Adrenal gland (tissue), 12 donors: ENCODE measurements around the gene EFHC1. TPM values are rescaled to one million over a fixed set of nuclear protein-coding genes. Genes with fewer than 3 reads are reported as not detected.
A peak's percentile ranks its signal among the peaks of the same experiment; 100 is the strongest.

ENCODE experiments used
- DNase-seq, 7 donors: peaks; one replicate each; pipeline ENCODE4 v3.0.0-alpha.2; 2019 to 2020
- H3K27ac ChIP-seq, 5 donors: fragments of 200-600 bp; sonication (generic) in 4 of 5; 1 replicate in 3 of 5; 2 replicates in 2 of 5; pipeline versions ENCODE4 v1.5.1 to v1.8.0; 2016 to 2020; ENCODE audit warnings: mild to moderate bottlenecking in 1 of 5
- H3K27me3 ChIP-seq: fragments of 200-600 bp; 2 replicates; pipeline ENCODE4 v1.8.0; 2021
- H3K36me3 ChIP-seq, 2 donors: fragments of 200-600 bp; replicated peaks in 1 of 2; 1 replicate in 1 of 2; 2 replicates in 1 of 2; pipeline versions ENCODE4 v1.5.1 to v1.8.0; 2018 to 2022
- H3K4me1 ChIP-seq, 2 donors: fragments of 200-600 bp; replicated peaks in 1 of 2; 1 replicate in 1 of 2; 2 replicates in 1 of 2; pipeline versions ENCODE4 v1.5.1 to v1.8.0; 2018 to 2021
- H3K4me3 ChIP-seq, 4 donors: fragments of 200-600 bp; sonication (generic) in 3 of 4; one replicate each; pipeline ENCODE4 v1.5.1; 2016 to 2018
- H3K9me3 ChIP-seq, 3 donors: fragments of 200-600 bp; sonication (generic) in 1 of 3; replicated peaks in 1 of 3; 1 replicate in 2 of 3; 2 replicates in 1 of 3; pipeline versions ENCODE4 v1.5.1 to v1.8.0; 2016 to 2021
- CTCF ChIP-seq, 6 experiments: fragments of 450-650 bp in 4 of 6; fragments of 200-600 bp in 2 of 6; sonication (generic) in 1 of 6; IDR thresholded peaks; 1 replicate in 5 of 6; 2 replicates in 1 of 6; pipeline versions ENCODE4 v1.5.1 to v1.8.0; 2016 to 2021; ENCODE audit warnings: antibody characterized with exemption in 6 of 6, mild to moderate bottlenecking in 2 of 6, moderate library complexity in 1 of 6
- POLR2A ChIP-seq, 2 donors: fragments of 450-650 bp; IDR thresholded peaks; one replicate each; pipeline ENCODE4 v1.6.1; 2017; ENCODE audit warnings: antibody characterized with exemption in 2 of 2, mild to moderate bottlenecking in 2 of 2, moderate library complexity in 1 of 2
- WGBS, 4 donors: extraction: QIAGEN DNeasy Blood & Tissue Kit in 2 of 4; methylation state at CpG; one replicate each; pipeline versions ENCODE4 v1.1.5 to v1.1.7; 2013 to 2017; 5-methylcytosine and 5-hydroxymethylcytosine counted together
- intact Hi-C, 2 donors: fragments of 100-400 bp; cut with DNase I; formaldehyde crosslinking; loops; one replicate each; pipeline versions ENCODE4 v1.14.1 to v1.15.0; 2022 to 2023
- polyA plus RNA-seq, 3 donors: library from polyadenylated mRNA; stranded (reverse); fragments of 200-250 nt in 2 of 3; fragments of 350-450 nt in 1 of 3; fragmentation: Illumina TruSeq in 1 of 3; extraction: RNeasy Lipid Tissue Mini Kit (QIAGEN cat#74804) in 1 of 3; gene quantifications; one replicate each; pipeline ENCODE4 v1.2.3, GENCODE V29; 2013 to 2014
- total RNA-seq, 9 donors: library from RNA; depleted of rRNA in 4 of 9; stranded (reverse); fragments of >200 nt in 4 of 9; fragments of 120-200 nt in 1 of 9; fragmentation: NEBNext Ultra II Directional in 1 of 9; extraction: Animal tissue kit (Norgen Biotek cat#: 25700) in 1 of 9; gene quantifications; one replicate each; pipeline versions ENCODE4 v1.1.0 to v1.2.4, GENCODE V29; 2013 to 2023
- donor health status: healthy with polysubstance abuse.
- donor health status: Bipolar disorder and iron deficiency.
- donor health status: DM: yes; HTN: yes; CAD: no.
- donor health status: DM: no; HTN: no; CAD: no.
- donor health status: DM: no; HTN: no; CAD: no.
- donor health status: DM: yes; HTN: yes; CAD: no.

EFHC1 gene
- total and polyA plus RNA-seq, 12 donors = 4.0 to 47.9 (median 16.8) TPM

- intact Hi-C loops = no loop called here
- H3K27me3 ChIP-seq = no peaks in the 10 kb centered on the region
- no peak for DNase-seq
- no peaks in the 10 kb centered on the region for H3K9me3 ChIP-seq
- WGBS, 4 donors = 81 to 97% (median 86%) methylated on average over 1 of the region's 1 CpG
- H3K27ac ChIP-seq = peak overlapping the region in 1 of 5 donors; percentile 49
- H3K36me3 ChIP-seq = no peaks in the 10 kb centered on the region
- H3K4me3 ChIP-seq = no peak overlapping the region
- H3K4me1 ChIP-seq = peaks cover 9 to 18% of the 10 kb centered on the region in 2 donors
- TF ChIP-seq POLR2A (IDR thresholded peaks at IDR 0.05) (no peak), CTCF (IDR thresholded peaks at IDR 0.05) (no peak)
Measured at GRCh38 chr6:52389264-52389625, 30.9 kb upstream of the EFHC1 start.

DNA sequence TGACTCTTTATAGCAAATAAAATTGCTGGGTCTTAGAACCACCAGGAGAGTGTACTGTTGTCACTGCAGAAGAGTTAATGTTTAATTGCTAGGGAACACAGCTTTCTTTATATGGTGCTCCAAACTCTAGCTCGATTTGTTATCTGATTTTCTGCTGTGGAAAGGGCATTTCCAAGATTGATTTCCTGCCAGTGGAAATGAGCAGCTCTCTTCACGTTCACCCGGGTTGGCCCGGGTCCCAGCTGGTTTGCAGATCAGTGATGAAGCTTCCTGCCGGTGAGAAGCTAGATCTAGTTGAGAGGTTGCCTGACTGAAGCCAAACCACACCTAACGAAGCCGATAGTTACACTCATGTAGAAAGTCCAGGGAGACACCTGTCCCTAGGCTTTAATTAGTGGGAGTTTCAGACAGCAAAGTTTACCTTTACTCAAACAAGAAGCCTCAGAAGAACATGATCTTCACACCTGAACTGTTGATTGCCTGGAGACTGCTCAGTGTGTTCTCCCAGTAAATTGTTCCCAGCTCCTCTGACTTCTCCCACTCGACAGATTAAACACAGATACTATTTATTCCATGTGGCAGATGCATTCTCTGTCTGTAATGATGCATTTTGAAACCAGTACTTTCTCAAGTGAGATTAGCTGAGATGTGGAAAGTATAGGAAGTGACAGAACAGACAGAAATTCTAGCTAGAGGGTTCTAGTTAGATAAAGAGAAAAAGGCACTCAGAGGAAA lies 30.3 kb upstream of the EFHC1 start:
- TF ChIP-seq CTCF (IDR thresholded peaks at IDR 0.05) (no peak), POLR2A (IDR thresholded peaks at IDR 0.05) (no peak)
- Histone ChIP-seq H3K4me1 (peaks cover 9 to 18% of the 10 kb centered on the region in 2 donors), H3K27me3 (no peaks in the 10 kb centered on the region), H3K4me3 (no peak overlapping the region), H3K9me3 (no peaks in the 10 kb centered on the region), H3K27ac (peak overlapping the region in 1 of 5 donors; percentile 49), H3K36me3 (no peaks in the 10 kb centered on the region)
- peak; percentile 38 to 74 (median 61) for DNase-seq
- 8 to 14% (median 10%) methylated on average over 8 of the region's 8 CpGs for WGBS, 4 donors
- intact Hi-C loops = no loop called here

GRCh38 chr6:52390361-52390727 lies 29.8 kb upstream of the EFHC1 start:
- no peak for DNase-seq
- peak overlapping the region in 1 of 5 donors; percentile 49 for H3K27ac ChIP-seq
- H3K4me1 ChIP-seq = peaks cover 9 to 18% of the 10 kb centered on the region in 2 donors
- intact Hi-C loops = no loop called here
- no peaks in the 10 kb centered on the region for H3K9me3 ChIP-seq
- WGBS, 4 donors = 9 to 29% (median 13%) methylated on average over 4 of the region's 4 CpGs
- no peak for TF ChIP-seq CTCF (IDR thresholded peaks at IDR 0.05)
- no peaks in the 10 kb centered on the region for H3K27me3 ChIP-seq
- no peaks in the 10 kb centered on the region for H3K36me3 ChIP-seq
- H3K4me3 ChIP-seq = no peak overlapping the region

DNA sequence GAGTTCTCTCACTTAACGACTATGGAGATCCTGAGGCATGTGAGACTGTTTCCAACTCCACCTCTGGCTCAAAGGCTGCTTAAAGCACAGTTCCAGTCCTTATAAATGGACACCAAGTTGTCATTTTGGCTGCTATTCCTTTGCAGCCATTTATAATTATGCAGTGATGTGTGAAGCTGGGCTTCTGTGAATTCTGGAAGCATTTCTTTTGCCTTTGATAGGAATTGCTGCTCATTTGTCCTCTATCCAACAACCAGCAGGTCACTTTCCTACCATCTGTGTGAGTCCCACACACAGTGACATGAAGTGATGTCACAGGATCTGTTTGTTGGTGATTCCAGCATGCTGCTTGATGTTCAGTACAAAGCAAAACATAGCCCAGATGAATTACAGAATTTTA lies 28.5 kb upstream of the EFHC1 start:
- no peaks in the 10 kb centered on the region for H3K36me3 ChIP-seq
- TF ChIP-seq POLR2A (IDR thresholded peaks at IDR 0.05) (no peak), CTCF (IDR thresholded peaks at IDR 0.05) (no peak)
- no peak for DNase-seq
- no peaks in the 10 kb centered on the region for H3K9me3 ChIP-seq
- H3K27ac ChIP-seq = no peak overlapping the region
- intact Hi-C loops = no loop called here
- WGBS, 4 donors = 88 to 94% (median 91%) methylated on average over 1 of the region's 1 CpG
- H3K4me1 ChIP-seq = peaks cover 9 to 18% of the 10 kb centered on the region in 2 donors
- no peaks in the 10 kb centered on the region for H3K27me3 ChIP-seq
- no peak overlapping the region for H3K4me3 ChIP-seq
